K562 (cell line): ENCODE measurements around the gene DCHS2. TPM values are rescaled to one million over a fixed set of nuclear protein-coding genes. Genes with fewer than 3 reads are reported as not detected.

Experiments
- ARNT ChIP-seq, 2 experiments: fragments of 450-650 bp; IDR thresholded peaks; 2 replicates each; pipeline ENCODE4 v1.6.1; 2016; ENCODE audit warnings: mild to moderate bottlenecking in 1 of 2
- FIP1L1 ChIP-seq: fragments of 200-400 bp; formaldehyde crosslinking; IDR thresholded peaks from 2 replicates; pipeline ENCODE4 v1.6.1; 2018; ENCODE audit warnings: mild to moderate bottlenecking, low read depth, low read length; ENCODE audit not compliant: poor library complexity, severe bottlenecking
- FOSL1 ChIP-seq: fragments of 200-800 bp; sonication (Bioruptor generic); conservative IDR thresholded peaks from 2 replicates; pipeline ENCODE4 v1.6.1; 2016; ENCODE audit warnings: missing genetic modification characterization, missing compliant biosample characterization
- KDM5B ChIP-seq: fragments of 200-600 bp; sonication (generic); IDR thresholded peaks from 2 replicates; pipeline ENCODE4 v1.6.1; 2012; ENCODE audit warnings: low read depth, mild to moderate bottlenecking, moderate library complexity, low read length, control low read depth, inconsistent platforms; ENCODE audit not compliant: insufficient replicate concordance
- KLF1 ChIP-seq: fragments of 450-650 bp; IDR thresholded peaks from 2 replicates; pipeline ENCODE4 v1.6.1; 2016; ENCODE audit warnings: missing genetic modification characterization, missing compliant biosample characterization
- LEF1 ChIP-seq: fragments of 450-650 bp; IDR thresholded peaks from 2 replicates; pipeline ENCODE4 v1.6.1; 2016; ENCODE audit warnings: mild to moderate bottlenecking
- MEF2A ChIP-seq: IDR thresholded peaks from 2 replicates; pipeline ENCODE4 v1.6.1; 2011; ENCODE audit warnings: low read depth, mild to moderate bottlenecking, low read length, moderate library complexity; ENCODE audit not compliant: control insufficient read depth
- NCOA1 ChIP-seq: fragments of 450-650 bp; IDR thresholded peaks from 2 replicates; pipeline ENCODE4 v1.6.1; 2016; ENCODE audit warnings: low read depth
- NFYB ChIP-seq: IDR thresholded peaks from 2 replicates; pipeline ENCODE4 v1.6.1; 2011; ENCODE audit warnings: mild to moderate bottlenecking, moderate library complexity; ENCODE audit not compliant: insufficient read length; ENCODE audit errors: extremely low read depth
- PHTF2 ChIP-seq: fragments of 250-450 bp; sonication (Bioruptor Pico); IDR thresholded peaks from 2 replicates; pipeline ENCODE4 v1.5.0; 2021; ENCODE audit warnings: mild to moderate bottlenecking
- PTTG1 ChIP-seq: fragments of 450-650 bp; IDR thresholded peaks from 2 replicates; pipeline ENCODE4 v1.6.1; 2016; ENCODE audit warnings: low read depth, mild to moderate bottlenecking, missing genetic modification characterization, missing compliant biosample characterization
- RBM25 ChIP-seq: fragments of 200-400 bp; formaldehyde crosslinking; IDR thresholded peaks from 2 replicates; pipeline ENCODE4 v1.6.1; 2018; ENCODE audit warnings: low read length, low read depth, moderate library complexity; ENCODE audit not compliant: severe bottlenecking
- ZNF311 ChIP-seq: fragments of 250-450 bp; sonication (Bioruptor Pico); IDR thresholded peaks from 2 replicates; pipeline ENCODE4 v1.4.0; 2020; ENCODE audit warnings: mild to moderate bottlenecking, moderate library complexity
- polyA plus RNA-seq, 8 experiments: library from polyadenylated mRNA; depleted of rRNA in 4 of 8; stranded (reverse) in 5 of 8; unstranded in 3 of 8; fragments of >200 nt; fragmentation: Nextera tagmentation in 2 of 8; fragmentation: Illumina TruSeq in 1 of 8; extraction: Ambion mirVana in 2 of 8; extraction: Trizol in 1 of 8; gene quantifications; 2 replicates each; pipeline versions ENCODE4 v1.2.1 to v1.2.3, GENCODE V29; 2011 to 2014; ENCODE audit warnings: inconsistent platforms in 1 of 8, missing spikeins in 1 of 8
- total RNA-seq, 7 experiments: library from RNA; depleted of rRNA in 6 of 7; stranded (reverse); fragments of >200 nt in 6 of 7; fragmentation: Illumina TruSeq in 2 of 7; extraction: Trizol in 2 of 7; gene quantifications; 2 replicates each; pipeline versions ENCODE4 v1.2.1 to v1.2.3, GENCODE V29; 2011 to 2021; ENCODE audit warnings: low replicate concordance in 1 of 7
- TF ChIP-seq, protein P1 (sequence below): fragments of 250-450 bp; sonication (Bioruptor Pico); IDR thresholded peaks from 2 replicates; pipeline ENCODE4 v1.8.0; 2021; ENCODE audit warnings: moderate library complexity, mild to moderate bottlenecking, inconsistent platforms
- TF ChIP-seq, protein P2 (sequence below), 2 experiments: fragments of 450-650 bp; conservative IDR thresholded peaks; 2 replicates each; pipeline ENCODE4 v1.6.1; 2017; ENCODE audit warnings: mild to moderate bottlenecking in 2 of 2, moderate library complexity in 2 of 2

Gene DCHS2
- total and polyA plus RNA-seq, 9 of the 15 experiments (the other 6 are each of a cell fraction or from before 2014, with no cell fraction given) = 0.49 to 7.1 (median 5.3) TPM

DNA sequence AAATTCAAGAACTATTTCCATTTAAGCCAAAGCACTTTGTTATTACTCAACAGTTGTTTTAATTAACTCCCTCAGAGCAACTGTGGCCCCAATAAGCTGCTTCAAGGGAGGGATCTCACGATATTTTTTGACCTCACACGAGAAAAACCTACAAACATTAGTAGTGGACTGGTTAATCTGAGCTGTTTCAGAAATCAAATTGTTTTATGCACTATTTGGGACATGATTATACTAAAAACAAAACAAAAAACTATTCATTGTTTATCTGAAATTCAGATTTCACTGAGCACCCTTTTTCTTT, 74.3 kb downstream of the DCHS2 start (continued):
- TF ChIP-seq RBM25 (peak; percentile 4), KLF1 (no peak), KDM5B (no peak), ZNF311 (CRISPR knock-in tag) (no peak), MEF2A (no peak), FIP1L1 (no peak), PTTG1 (tag) (no peak), NCOA1 (no peak), ARNT (IDR thresholded peaks at IDR 0.05) (no peak), LEF1 (no peak), NFYB (no peak), FOSL1 (no peak), PHTF2 (CRISPR knock-in tag) (no peak)
- TF ChIP-seq, protein P1, sequence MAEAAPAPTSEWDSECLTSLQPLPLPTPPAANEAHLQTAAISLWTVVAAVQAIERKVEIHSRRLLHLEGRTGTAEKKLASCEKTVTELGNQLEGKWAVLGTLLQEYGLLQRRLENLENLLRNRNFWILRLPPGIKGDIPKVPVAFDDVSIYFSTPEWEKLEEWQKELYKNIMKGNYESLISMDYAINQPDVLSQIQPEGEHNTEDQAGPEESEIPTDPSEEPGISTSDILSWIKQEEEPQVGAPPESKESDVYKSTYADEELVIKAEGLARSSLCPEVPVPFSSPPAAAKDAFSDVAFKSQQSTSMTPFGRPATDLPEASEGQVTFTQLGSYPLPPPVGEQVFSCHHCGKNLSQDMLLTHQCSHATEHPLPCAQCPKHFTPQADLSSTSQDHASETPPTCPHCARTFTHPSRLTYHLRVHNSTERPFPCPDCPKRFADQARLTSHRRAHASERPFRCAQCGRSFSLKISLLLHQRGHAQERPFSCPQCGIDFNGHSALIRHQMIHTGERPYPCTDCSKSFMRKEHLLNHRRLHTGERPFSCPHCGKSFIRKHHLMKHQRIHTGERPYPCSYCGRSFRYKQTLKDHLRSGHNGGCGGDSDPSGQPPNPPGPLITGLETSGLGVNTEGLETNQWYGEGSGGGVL (CRISPR knock-in tag) = no peak
- TF ChIP-seq, protein P2, sequence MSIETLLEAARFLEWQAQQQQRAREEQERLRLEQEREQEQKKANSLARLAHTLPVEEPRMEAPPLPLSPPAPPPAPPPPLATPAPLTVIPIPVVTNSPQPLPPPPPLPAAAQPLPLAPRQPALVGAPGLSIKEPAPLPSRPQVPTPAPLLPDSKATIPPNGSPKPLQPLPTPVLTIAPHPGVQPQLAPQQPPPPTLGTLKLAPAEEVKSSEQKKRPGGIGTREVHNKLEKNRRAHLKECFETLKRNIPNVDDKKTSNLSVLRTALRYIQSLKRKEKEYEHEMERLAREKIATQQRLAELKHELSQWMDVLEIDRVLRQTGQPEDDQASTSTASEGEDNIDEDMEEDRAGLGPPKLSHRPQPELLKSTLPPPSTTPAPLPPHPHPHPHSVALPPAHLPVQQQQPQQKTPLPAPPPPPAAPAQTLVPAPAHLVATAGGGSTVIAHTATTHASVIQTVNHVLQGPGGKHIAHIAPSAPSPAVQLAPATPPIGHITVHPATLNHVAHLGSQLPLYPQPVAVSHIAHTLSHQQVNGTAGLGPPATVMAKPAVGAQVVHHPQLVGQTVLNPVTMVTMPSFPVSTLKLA (conservative IDR thresholded peaks at IDR 0.05) = 0 out of 4 replicates have a peak, but pooled peaks of 1 of the 2 experiments have one; percentile 1
